SK-N-MC (cell line): Measurements from ENCODE around the gene BCS1L.

Experiments
- DNase-seq: peaks from one replicate; pipeline ENCODE4 v3.0.0-alpha.2; 2011; ENCODE audit warnings: low read depth, low spot score
- H3K27ac ChIP-seq: fragments of 200-600 bp; sonication (generic); 2 replicates; pipeline ENCODE4 v1.5.1; 2016; ENCODE audit warnings: mixed run types
- H3K36me3 ChIP-seq: fragments of 200-600 bp; sonication (generic); 2 replicates; pipeline ENCODE4 v1.6.1; 2017; ENCODE audit warnings: antibody characterized with exemption, low read length, mixed read lengths; ENCODE audit not compliant: insufficient read depth
- H3K4me3 ChIP-seq: fragments of 200-600 bp; sonication (generic); 2 replicates; pipeline ENCODE4 v1.5.1; 2016
- H3K9ac ChIP-seq: fragments of 200-600 bp; sonication (generic); 2 replicates; pipeline ENCODE4 v1.8.0; 2017; ENCODE audit warnings: mixed run types, mixed read lengths; ENCODE audit not compliant: insufficient read length
- H3K9me3 ChIP-seq: fragments of 200-600 bp; sonication (generic); 2 replicates; pipeline ENCODE4 v1.6.1; 2017; ENCODE audit warnings: low read depth, mild to moderate bottlenecking, antibody characterized with exemption, low read length, moderate library complexity, mixed read lengths
- EZH2 ChIP-seq: fragments of 200-600 bp; sonication (generic); IDR thresholded peaks from one replicate; pipeline ENCODE4 v1.6.1; 2017; ENCODE audit warnings: antibody characterized with exemption
- FOXP2 ChIP-seq: optimal IDR thresholded peaks from 2 replicates; pipeline ENCODE3; 2011; ENCODE audit warnings: mild to moderate bottlenecking, moderate library complexity; ENCODE audit not compliant: insufficient read depth; ENCODE audit errors: extremely low read length, control extremely low read depth
- POLR2AphosphoS5 ChIP-seq: IDR thresholded peaks from 2 replicates; pipeline ENCODE4 v1.6.1; 2012; ENCODE audit warnings: mild to moderate bottlenecking, low read depth, low read length, borderline replicate concordance

The BCS1L gene

GRCh38 chr2:218659258-218659987 is at the start of gene BCS1L, which contains the start of gene ZNF142:
TSS of gene BCS1L (plus strand) at chr2:218659683. CDS start at chr2:218660988, 1,305 bp downstream.
TSS of gene ZNF142 (minus strand) at chr2:218659623. CDS start at chr2:218656429, 3,194 bp downstream.
- Histone ChIP-seq H3K36me3 (peaks cover 62% of the 10 kb centered on the region), H3K9ac (peak within 1 kb of the TSS; percentile 96), H3K9me3 (no peaks in the 10 kb centered on the region), H3K4me3 (peak within 1 kb of the TSS; percentile 93), H3K27ac (peak within 1 kb of the TSS; percentile 56; the same call in 1 of the 2 replicates)
- no peak for TF ChIP-seq FOXP2
- TF ChIP-seq POLR2AphosphoS5: peak; percentile 95; the same call in 1 of the 2 replicates
- peak; percentile 37 for DNase-seq

GRCh38 chr2:218615868-218616315 is 43.6 kb upstream of the BCS1L start:
- no peaks in the 10 kb centered on the region for H3K36me3 ChIP-seq

GRCh38 chr2:218618102-218618860 is 41.2 kb upstream of the BCS1L start:
- Histone ChIP-seq H3K27ac (no peak overlapping the region), H3K9me3 (no peaks in the 10 kb centered on the region), H3K36me3 (no peaks in the 10 kb centered on the region), H3K4me3 (no peak overlapping the region), H3K9ac (no peak overlapping the region)
- TF ChIP-seq FOXP2 (no peak), POLR2AphosphoS5 (no peak), EZH2 (no peak)
- no peak for DNase-seq

More at GRCh38 chr2:218615868-218616315, 43.6 kb upstream of the BCS1L start:
- TF ChIP-seq FOXP2 (no peak), EZH2 (no peak), POLR2AphosphoS5 (no peak)
- H3K27ac ChIP-seq: no peak overlapping the region
- no peak overlapping the region for H3K9ac ChIP-seq
- H3K9me3 ChIP-seq: no peaks in the 10 kb centered on the region
- DNase-seq: no peak
- H3K4me3 ChIP-seq: no peak overlapping the region

- no peak for TF ChIP-seq EZH2
- TF ChIP-seq POLR2AphosphoS5: no peak
- TF ChIP-seq FOXP2: no peak
These were observed 38.5 kb upstream of the BCS1L start for GRCh38 chr2:218621007-218621406.

GRCh38 chr2:218622606-218623365 is 36.7 kb upstream of the BCS1L start:
- H3K4me3 ChIP-seq: peak overlapping the region; percentile 35
- TF ChIP-seq POLR2AphosphoS5 (0 out of 2 replicates have a peak, but pooled peaks have one; percentile 45), EZH2 (no peak), FOXP2 (no peak)
- H3K27ac ChIP-seq: peak overlapping the region; percentile 91
- H3K36me3 ChIP-seq: no peaks in the 10 kb centered on the region
- H3K9ac ChIP-seq: peak overlapping the region; percentile 29
- H3K9me3 ChIP-seq: no peaks in the 10 kb centered on the region
- DNase-seq: peak; percentile 14

More at GRCh38 chr2:218621007-218621406, 38.5 kb upstream of the BCS1L start:
- no peaks in the 10 kb centered on the region for H3K9me3 ChIP-seq
- H3K4me3 ChIP-seq: no peak overlapping the region
- H3K27ac ChIP-seq: no peak overlapping the region
- no peak overlapping the region for H3K9ac ChIP-seq
- no peak for DNase-seq
- H3K36me3 ChIP-seq: no peaks in the 10 kb centered on the region

- TF ChIP-seq EZH2: no peak
These were observed 36.1 kb upstream of the BCS1L start for GRCh38 chr2:218623366-218623705.

GRCh38 chr2:218626369-218626768 is 33.1 kb upstream of the BCS1L start:
- DNase-seq: no peak
- no peak overlapping the region for H3K4me3 ChIP-seq
- H3K36me3 ChIP-seq: no peaks in the 10 kb centered on the region
- TF ChIP-seq EZH2 (no peak), FOXP2 (no peak)
- H3K9me3 ChIP-seq: no peaks in the 10 kb centered on the region
- no peak overlapping the region for H3K9ac ChIP-seq
- no peak overlapping the region for H3K27ac ChIP-seq

More at GRCh38 chr2:218623366-218623705, 36.1 kb upstream of the BCS1L start:
- Histone ChIP-seq H3K9me3 (no peaks in the 10 kb centered on the region), H3K9ac (peak overlapping the region; percentile 29), H3K4me3 (peak overlapping the region; percentile 35), H3K27ac (peak overlapping the region; percentile 91), H3K36me3 (no peaks in the 10 kb centered on the region)
- no peak for DNase-seq

- H3K9me3 ChIP-seq: no peaks in the 10 kb centered on the region
- DNase-seq: no peak
- no peak overlapping the region for H3K4me3 ChIP-seq
- H3K9ac ChIP-seq: no peak overlapping the region
- H3K27ac ChIP-seq: no peak overlapping the region
- TF ChIP-seq FOXP2 (no peak), POLR2AphosphoS5 (no peak), EZH2 (no peak)
- no peaks in the 10 kb centered on the region for H3K36me3 ChIP-seq
These were observed 31.5 kb upstream of the BCS1L start for GRCh38 chr2:218627939-218628338.
